Activated CD4-positive, alpha-beta T cell treated with anti-CD3 and anti-CD28 coated beads for 1 hour (primary cell): ENCODE data around the gene TFPI.

Experiments used
- DNase-seq: peaks from one replicate; pipeline ENCODE4 v3.0.0-alpha.2; 2020

TFPI gene

DNA sequence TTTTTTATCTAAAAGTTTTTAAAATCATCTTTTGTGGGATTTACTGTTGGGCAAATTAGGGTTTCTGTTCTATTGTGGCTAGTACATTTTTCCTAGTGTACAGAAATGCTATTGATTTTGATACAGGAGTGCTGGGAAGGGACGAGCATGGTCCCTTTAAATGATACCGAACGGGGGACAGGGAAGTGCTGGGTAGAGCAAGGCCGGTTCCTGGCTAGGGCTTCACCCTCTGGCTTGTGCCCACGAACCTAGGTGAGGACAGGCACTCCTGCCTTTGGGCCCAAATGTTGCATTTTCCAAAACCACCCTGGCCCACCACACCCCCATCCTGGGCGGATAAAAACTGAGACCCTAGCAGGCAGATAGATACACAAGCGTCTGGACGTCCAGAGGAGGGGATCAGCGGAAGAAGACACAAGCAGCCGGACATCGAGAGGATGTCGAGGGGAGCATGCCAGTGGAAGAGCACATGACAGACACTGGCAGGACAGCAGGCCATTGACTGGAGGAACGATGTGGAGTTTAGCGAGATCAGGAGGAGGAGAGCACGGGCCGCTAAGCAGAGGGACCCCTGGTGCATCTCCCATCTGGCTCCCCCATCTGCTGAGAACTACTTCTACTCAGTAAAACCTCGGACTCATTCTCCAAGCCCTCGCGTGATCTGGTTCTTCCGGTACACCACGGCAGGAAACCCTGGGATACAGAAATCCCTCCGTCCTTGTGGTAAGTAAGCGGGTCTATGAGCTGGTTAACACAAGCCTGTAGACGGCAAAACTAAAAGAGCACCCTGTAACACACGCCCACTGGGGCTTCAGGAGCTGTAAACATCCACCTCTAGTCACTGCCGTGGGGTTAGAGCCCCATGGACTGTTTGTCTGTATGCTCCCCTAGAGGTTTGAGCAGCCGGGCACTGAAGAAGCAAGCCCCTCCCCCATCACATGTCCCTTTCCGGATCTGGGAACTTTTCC is 92.7 kb downstream of the TFPI start:
- DNase-seq, result no peak

DNA sequence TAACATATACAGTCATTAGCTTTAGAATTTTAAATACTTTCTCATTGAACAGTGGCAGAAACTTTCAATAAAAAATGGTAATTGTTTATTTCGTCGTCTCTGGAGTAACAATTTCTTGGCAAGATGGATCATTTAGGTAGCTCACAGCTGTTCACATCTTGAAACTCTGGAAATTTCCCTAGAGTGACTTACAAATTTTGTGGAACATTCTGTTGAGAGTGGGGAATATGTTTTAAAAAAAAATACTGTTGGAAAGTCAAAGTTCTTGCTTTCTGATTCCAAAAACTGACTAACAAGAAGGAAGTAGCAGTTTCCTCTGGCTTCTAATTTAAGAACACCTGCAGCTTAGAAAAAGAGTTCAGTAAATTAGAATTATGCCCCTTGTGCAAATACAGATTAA is 95.0 kb downstream of the TFPI start:
- no peak for DNase-seq

DNA sequence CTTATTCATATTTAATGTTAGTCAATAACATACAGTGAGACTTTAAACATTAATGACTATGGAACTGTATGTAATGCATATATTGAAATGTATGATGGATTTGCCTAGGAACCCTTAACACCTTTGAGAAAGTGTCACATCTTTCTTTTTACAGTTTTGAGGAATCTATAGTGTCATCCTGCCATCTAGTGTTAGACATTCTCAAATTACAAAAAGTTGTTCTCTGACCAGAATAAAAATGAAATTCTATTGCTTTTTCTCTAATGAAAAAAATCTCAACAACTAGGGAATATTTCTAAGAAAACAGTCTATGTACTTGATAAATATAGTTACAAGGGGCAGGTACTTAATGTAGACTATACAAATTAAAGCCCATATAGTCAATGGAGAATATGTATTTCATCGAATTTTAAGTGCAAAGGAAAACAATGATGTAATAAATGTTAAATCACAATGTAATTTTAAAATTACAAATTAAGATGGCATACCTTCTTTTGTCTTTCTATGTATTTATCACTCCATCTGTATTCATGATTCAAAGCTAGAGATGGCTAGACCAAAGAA is 101.1 kb downstream of the TFPI start:
- no peak for DNase-seq

DNA sequence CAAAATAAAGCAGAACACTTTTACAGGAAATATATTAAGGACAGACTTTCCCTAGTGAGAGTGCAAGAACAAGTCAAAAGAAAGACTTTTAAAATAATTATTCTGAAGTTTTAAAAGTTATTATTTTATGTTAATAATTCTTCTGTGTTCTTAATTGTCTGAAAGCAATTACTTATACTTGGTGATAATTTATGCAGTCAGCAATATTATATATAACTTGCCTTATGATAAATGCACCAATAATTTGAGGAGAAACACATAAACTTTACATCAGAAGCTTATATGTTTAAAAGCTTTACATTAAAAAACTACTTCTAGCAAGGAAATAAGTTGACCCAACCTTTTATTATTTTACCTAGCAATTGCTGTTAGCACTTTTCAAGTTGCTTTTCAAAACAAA is 102.7 kb downstream of the TFPI start:
- DNase-seq, result no peak

DNA sequence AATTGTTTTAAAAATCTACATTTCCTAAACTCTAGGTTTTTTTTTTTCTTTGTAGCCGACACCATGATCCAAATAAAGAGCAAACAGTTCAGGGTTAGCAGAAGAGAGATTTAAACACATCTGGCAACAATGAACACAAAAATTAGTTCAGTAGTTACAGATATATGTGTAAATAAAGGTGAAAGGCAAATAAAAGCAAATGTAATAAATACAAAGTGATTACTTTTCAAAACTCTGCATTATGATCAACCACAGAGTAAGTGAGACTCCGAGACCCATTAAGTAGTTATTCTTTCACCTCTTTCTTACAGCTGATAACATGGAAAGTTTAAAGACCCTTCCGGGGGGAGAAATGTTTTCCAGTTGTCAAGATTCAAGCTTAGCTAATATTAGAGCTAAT is 106.9 kb downstream of the TFPI start:
- no peak for DNase-seq

DNA sequence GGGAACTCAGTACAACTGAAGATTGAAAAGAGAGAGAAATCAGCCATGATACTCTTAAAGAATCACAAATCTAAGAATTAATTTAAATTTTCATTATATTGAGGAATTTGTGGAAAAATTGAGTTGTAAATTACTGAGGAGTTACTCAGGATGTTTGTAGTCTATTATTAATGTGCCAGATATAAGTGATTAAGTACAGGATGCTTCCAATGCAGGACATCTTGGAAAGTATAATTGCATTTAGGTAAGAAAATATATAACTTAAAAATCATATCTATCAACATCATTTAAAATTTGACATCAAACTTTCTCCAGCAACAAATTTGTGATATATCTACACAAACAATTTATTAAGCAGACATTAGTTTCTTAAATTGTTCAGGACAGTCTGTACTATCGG is 107.5 kb downstream of the TFPI start:
- no peak for DNase-seq

DNA sequence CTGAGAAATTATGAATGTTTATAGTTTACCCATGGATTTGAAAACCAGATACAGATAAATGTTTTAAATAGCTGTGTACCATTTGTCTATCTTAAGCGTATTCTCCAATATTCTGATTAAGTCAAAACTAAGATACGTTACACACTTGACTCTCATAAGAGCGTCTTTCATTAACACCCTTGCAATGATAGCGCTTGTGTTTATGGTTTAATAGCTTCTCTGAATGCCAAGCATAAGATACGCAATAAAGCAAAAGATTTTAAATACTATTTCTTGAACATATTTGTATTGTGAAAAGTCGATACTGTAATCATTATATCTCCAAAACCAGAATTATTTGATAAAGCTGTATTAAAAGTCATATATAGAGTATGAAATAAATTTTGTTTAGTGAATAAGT is 109.2 kb downstream of the TFPI start:
- no peak for DNase-seq

DNA sequence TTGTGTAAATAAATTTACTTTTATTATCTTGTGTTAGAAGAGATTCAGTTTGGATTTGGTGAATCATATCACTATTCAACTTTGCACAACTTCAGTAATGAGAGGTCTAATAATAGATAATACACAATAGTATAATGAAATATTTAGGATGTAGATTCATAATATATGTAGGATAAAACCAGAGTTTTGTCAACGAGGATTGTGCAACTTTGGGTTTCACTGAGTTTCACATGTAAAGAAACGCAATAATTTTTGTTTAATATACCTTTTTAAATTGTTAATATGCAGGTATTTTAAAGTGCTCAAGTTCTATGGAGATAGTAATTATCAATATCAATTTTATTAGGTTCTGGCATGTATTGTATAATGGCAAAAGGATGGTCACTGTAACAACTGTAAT is 111.5 kb downstream of the TFPI start:
- DNase-seq, result no peak

DNA sequence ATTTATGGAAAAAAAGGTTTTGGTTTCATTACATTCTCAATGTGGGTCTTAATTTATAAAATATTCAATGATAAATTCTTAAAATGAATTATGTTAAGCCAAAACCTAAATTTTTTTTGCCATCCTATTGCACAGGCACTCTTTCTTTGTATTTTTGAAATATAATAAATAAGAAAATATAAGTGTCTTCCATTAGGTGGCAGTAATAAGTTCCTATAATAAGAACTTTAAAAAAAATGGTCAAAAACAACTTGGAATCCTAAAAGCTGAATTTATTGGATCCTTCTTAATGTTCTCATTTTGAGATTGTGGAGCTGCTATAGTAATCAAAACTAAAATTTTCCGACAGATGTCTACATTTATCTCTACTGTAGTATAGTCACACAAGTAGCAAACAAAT is 111.9 kb downstream of the TFPI start:
- DNase-seq, result no peak

DNA sequence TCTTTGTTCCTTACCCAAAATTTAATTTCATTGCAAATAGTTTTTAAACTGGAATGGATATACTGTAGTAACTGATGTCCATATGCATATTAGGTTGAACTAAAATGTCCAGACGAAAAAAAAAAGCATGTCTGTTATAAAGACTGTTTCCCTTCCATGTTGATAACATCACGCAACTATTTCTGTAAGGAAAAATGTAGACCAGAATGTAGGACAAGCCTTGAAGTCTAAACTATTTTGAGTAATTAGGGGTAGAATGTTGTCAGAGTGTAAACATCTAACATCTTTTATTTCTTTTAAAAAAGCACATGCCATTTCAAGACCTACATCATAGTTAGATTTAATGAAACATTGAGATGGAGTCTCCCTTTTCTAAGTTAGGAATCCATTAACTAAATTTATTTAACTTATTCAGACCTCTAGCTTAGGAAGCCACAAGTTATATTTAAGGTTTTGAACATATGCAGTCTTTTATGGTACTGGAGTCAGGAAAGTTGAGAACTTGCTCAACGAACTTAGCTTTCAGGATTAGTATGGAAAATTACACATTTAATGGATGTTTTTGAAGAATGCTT is 114.0 kb downstream of the TFPI start:
- no peak for DNase-seq

DNA sequence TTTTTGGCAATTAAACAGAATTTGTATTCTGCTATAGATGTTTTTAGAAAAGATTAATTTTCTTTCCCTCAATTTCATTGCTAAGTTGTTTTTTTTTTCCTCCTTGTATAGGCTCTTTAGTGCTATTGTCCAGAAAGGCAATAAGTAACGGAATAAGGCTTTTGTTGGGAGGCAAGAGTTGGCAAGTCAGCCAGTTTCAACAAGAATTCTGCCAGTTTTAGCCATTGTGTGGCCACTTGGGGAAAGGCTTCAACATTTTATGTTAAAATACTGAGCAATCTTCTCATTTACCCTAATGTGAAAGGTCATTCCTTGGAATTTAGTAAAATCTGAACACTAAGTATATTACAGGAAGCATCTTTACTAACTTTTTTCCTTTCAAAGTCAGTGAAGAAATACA is 115.8 kb downstream of the TFPI start:
- DNase-seq, result no peak

DNA sequence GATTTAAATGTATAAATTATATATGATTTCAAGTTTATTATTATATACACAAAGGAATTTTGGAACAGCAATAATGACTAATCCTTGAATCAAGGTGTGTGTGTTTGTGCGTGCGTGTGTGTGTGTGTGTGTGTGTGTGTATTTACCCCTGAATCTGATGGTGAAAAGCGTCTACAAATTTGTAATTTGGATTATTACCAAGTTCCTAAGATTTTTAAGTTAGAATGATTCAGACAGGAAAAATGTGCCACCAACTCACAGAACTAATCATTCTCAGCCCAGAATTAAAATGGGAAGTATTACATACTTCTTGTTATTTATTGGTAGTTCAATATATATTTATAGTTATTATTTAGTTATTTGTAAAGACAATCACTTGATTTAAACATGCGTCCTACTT is 118.5 kb downstream of the TFPI start:
- DNase-seq, result no peak

DNA sequence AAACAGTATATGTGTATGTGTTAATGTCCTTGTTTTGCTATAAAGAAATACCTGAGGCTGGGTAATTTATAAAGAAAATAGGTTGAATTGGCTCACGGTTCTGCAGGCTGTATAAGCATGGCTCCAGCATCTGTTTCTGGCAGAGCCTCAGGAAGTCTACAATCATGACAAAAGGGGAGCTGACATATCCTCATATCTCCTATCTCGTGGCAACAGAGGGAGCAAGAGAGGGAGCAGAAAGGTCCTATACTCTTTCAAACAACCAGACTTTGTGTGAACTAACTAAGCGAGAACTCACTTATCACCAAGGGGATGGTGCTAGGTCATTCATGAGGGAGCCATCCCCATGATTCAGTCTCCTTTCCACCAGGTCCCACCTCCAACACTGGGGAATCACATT is 119.2 kb downstream of the TFPI start:
- DNase-seq, result no peak

DNA sequence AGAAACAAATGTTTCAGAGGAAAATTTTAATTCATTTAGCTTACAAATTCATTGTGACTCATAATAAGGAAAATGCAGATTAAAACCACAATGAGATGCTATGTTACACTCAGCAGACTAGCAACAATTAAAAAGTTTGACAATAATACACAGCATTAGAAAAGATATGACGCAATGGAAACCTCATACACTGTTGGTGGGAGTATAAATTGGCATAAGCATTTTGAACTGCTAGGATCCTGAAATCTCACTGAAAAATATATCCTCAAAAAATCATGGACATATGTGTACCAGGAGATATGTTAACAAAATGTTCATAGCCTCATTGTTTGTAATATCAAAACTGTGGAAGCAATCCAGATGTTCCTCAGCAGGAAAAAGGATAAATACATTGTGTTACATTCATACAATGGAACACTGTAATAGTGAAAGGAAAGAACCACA is 119.9 kb downstream of the TFPI start:
- DNase-seq, result no peak

DNA sequence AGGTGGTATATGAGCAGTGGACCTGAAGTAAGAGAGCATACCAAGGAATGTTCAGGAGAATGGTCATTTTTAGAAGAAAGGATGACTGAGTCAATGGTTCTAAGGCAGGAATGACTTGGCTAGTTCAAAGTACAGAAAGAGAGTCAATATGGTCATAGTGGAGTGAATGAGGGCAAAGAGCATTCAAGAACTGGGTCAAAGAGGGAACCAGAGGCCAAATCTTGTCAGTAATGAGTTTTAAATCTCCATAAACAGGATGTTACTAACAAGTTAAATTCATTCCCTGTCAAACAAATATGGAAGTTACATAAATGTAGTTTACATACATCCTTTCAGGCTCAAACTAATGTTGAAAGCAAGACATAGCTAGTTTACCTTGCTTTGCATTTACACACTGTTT is 122.3 kb downstream of the TFPI start:
- DNase-seq, result no peak

DNA sequence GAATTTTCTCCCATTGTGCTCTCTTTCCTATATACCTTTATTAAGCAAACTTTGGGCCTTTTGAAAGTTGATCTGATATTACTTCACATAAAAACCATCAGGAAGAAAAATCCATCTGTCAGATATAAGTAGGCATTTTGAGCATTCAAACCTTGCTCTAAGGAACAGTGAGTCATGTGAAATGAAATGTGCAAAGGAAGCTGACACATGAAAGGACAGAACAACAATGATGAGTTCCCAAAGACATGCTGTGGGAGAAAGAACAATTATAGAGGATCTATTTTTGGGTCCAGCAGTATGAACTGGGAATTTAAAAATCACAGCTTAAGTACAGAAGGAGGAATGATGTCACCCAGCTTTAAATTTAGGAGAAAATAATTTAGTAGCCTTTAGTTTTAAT is 124.2 kb downstream of the TFPI start:
- DNase-seq, result no peak

DNA sequence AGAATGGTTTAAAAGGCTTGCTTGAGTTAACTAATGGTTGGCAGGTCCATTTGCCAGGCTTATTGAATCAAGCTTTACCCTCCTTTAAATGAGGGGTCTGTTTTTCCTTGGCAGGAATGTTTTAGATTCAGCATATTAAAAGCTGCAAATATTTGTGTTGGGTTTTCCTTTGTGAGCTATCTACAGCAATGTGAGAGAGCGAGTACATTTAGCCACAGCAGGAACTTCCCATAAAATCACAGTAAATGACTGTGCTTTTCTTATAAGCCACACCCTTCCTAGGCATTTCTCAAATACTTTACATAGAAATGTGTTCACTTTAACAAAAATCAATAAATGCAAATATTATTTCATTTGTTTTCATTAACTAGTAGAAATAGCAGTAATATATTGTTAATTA is 130.1 kb downstream of the TFPI start:
- DNase-seq, result no peak

DNA sequence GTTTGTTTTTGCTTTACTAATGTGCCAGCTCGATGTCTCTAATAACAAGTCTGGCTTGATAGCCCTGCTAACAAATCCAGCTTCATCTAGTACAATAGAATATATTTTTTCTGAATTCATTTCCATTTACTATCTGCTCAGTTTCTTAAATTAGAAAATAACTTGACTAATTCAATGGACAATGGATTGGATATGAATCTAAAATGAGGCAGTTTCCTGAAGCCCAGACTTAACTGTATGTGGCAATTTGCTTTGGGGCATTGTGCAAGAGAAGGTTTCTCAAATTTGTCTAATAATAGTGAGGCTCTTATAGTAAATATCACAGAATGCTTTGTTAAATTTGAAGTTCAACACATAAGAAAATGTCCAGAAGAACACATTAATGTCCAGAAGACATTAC is 132.0 kb downstream of the TFPI start:
- DNase-seq, result no peak

DNA sequence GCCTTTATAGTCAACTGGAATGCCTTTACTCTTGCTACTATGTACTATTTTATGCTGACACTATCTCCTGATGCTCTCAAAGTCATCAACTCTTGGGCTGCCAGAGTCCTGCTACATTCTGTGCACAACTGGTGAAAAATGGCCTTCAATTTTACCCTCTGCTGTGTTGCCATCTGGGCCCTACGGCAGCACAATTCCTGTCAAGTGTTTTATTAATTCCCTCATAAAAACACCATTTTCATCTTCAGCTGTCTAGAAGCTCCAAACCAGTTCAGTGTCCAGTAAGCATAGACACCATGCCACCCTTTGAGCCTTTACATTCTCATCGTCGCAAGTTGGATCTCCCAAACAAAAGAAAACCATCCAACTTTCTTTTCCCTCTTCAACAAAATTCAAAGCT is 132.7 kb downstream of the TFPI start:
- DNase-seq, result no peak

DNA sequence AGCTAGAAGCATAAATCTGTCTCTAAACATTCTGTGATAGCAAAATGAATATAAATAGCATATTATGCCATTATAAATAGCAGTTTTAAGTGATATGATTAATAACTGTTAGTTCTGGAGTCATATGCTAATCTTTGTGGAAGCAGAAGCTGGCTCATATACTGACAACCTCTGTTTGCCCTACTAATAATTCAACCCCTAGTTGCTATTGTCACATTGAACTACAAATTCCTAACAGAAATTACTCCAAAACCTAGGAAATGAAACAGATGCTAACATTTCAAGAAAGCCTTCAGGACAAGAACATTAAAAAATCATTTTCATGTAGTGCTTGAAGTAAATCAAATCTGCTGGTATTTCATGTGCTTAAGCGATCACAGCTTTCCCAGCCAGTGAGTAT is 134.4 kb downstream of the TFPI start:
- no peak for DNase-seq

DNA sequence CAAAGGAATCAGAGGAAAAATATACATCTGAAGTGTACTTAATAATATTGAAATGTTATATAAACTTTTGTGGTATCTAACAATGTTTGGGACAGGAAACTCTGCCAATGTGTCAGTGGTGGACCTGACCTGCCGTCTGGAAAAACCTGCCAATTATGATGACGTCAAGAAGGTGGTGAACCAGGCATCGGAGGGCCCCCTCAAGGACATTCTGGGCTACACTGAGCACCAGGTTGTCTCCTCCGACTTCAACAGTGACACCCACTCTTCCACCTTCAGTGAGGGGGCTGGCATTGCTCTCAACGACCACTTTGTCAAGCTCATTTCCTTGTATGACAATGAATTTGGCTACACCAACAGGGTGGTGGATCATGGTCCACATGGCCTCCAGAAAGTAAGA is 138.8 kb downstream of the TFPI start:
- no peak for DNase-seq
